ENCODE results near the gene FOXN1.
A peak's percentile ranks its signal among the peaks of the same experiment; 100 is the strongest.

DNA sequence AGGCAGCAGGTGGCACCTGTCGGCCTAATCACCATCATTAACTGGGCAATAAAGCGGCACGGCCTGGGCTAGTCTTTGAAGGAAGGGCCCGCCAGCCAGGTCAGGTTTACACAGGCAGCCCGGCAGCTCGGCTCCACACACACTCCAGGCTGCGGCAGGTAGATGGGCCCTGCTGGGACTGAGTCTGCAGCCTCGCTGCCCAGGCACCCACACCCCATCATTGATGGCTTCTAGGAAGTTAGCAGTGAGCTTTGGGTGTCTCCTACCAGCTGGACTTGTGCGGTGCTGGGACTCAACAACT, 6.8 kb upstream of the FOXN1 start:
- TF ChIP-seq POLR2A (IDR thresholded peaks at IDR 0.05) = no peak
- TF ChIP-seq, protein P1, sequence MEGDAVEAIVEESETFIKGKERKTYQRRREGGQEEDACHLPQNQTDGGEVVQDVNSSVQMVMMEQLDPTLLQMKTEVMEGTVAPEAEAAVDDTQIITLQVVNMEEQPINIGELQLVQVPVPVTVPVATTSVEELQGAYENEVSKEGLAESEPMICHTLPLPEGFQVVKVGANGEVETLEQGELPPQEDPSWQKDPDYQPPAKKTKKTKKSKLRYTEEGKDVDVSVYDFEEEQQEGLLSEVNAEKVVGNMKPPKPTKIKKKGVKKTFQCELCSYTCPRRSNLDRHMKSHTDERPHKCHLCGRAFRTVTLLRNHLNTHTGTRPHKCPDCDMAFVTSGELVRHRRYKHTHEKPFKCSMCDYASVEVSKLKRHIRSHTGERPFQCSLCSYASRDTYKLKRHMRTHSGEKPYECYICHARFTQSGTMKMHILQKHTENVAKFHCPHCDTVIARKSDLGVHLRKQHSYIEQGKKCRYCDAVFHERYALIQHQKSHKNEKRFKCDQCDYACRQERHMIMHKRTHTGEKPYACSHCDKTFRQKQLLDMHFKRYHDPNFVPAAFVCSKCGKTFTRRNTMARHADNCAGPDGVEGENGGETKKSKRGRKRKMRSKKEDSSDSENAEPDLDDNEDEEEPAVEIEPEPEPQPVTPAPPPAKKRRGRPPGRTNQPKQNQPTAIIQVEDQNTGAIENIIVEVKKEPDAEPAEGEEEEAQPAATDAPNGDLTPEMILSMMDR (IDR thresholded peaks at IDR 0.05) = peak in 1 of 5 experiments; percentile 24

Data from transverse colon (tissue), 3 donors.